WTC11 (cell line): ENCODE data around the gene MANBA. TPM values are rescaled to one million over a fixed set of nuclear protein-coding genes. Genes with fewer than 3 reads are reported as not detected.

Source experiments
- CREB1 ChIP-seq: sonication (generic); formaldehyde crosslinking; IDR thresholded peaks from 2 replicates; pipeline ENCODE4 v1.8.0; 2023; ENCODE audit warnings: mild to moderate bottlenecking, missing genetic modification reagents
- ELF4 ChIP-seq: sonication (generic); formaldehyde crosslinking; IDR thresholded peaks from 2 replicates; pipeline ENCODE4 v1.8.1; 2022; ENCODE audit warnings: low read depth, mild to moderate bottlenecking, moderate library complexity, missing genetic modification reagents
- EMX1 ChIP-seq: fragments of 250-450 bp; sonication (Bioruptor Pico); IDR thresholded peaks from 2 replicates; pipeline ENCODE4 v1.8.0; 2021; ENCODE audit warnings: mild to moderate bottlenecking
- ESRRA ChIP-seq: sonication (generic); formaldehyde crosslinking; IDR thresholded peaks from 2 replicates; pipeline ENCODE4 v1.8.1; 2022; ENCODE audit warnings: mild to moderate bottlenecking, missing genetic modification reagents, borderline replicate concordance
- FOXK1 ChIP-seq: sonication (generic); formaldehyde crosslinking; IDR thresholded peaks from 2 replicates; pipeline ENCODE4 v1.8.0; 2022; ENCODE audit warnings: mild to moderate bottlenecking, moderate library complexity, missing genetic modification reagents
- GABPB1 ChIP-seq: sonication (generic); formaldehyde crosslinking; IDR thresholded peaks from 2 replicates; pipeline ENCODE4 v1.8.1; 2023; ENCODE audit warnings: mild to moderate bottlenecking, missing genetic modification reagents
- GRHL2 ChIP-seq: fragments of 250-450 bp; sonication (Bioruptor Pico); IDR thresholded peaks from 2 replicates; pipeline ENCODE4 v1.8.0; 2022; ENCODE audit warnings: mild to moderate bottlenecking, moderate library complexity; ENCODE audit not compliant: insufficient replicate concordance, severe bottlenecking
- HMGA2 ChIP-seq: fragments of 250-450 bp; sonication (Bioruptor Pico); IDR thresholded peaks from 2 replicates; pipeline ENCODE4 v1.4.0; 2021; ENCODE audit warnings: mild to moderate bottlenecking, moderate library complexity
- IRF2 ChIP-seq: sonication (generic); formaldehyde crosslinking; IDR thresholded peaks from 2 replicates; pipeline ENCODE4 v1.8.0; 2022; ENCODE audit warnings: low read depth, missing genetic modification reagents, borderline replicate concordance
- JUN ChIP-seq: sonication (generic); formaldehyde crosslinking; IDR thresholded peaks from 2 replicates; pipeline ENCODE4 v1.8.0; 2023; ENCODE audit warnings: mild to moderate bottlenecking, missing genetic modification reagents
- MYBL2 ChIP-seq: sonication (generic); formaldehyde crosslinking; IDR thresholded peaks from 2 replicates; pipeline ENCODE4 v1.8.1; 2023; ENCODE audit warnings: mild to moderate bottlenecking, moderate library complexity, missing genetic modification reagents
- NFATC4 ChIP-seq: fragments of 250-450 bp; sonication (Bioruptor Pico); IDR thresholded peaks from 2 replicates; pipeline ENCODE4 v1.9.0; 2021; ENCODE audit warnings: mild to moderate bottlenecking
- NR1H2 ChIP-seq: sonication (generic); formaldehyde crosslinking; IDR thresholded peaks from 2 replicates; pipeline ENCODE4 v1.9.0; 2021; ENCODE audit warnings: mild to moderate bottlenecking, moderate library complexity, missing genetic modification reagents
- PRRX2 ChIP-seq: fragments of 250-450 bp; sonication (Bioruptor Pico); IDR thresholded peaks from 2 replicates; pipeline ENCODE4 v1.8.0; 2021; ENCODE audit warnings: mild to moderate bottlenecking
- TCF7 ChIP-seq: sonication (generic); formaldehyde crosslinking; IDR thresholded peaks from 2 replicates; pipeline ENCODE4 v1.8.0; 2022; ENCODE audit warnings: mild to moderate bottlenecking, low read depth, missing genetic modification reagents, moderate library complexity
- TEAD1 ChIP-seq: sonication (generic); formaldehyde crosslinking; IDR thresholded peaks from 2 replicates; pipeline ENCODE4 v1.8.0; 2022; ENCODE audit warnings: mild to moderate bottlenecking, missing genetic modification reagents
- ZNF121 ChIP-seq: sonication (generic); formaldehyde crosslinking; IDR thresholded peaks from 2 replicates; pipeline ENCODE4 v1.8.0; 2023; ENCODE audit warnings: missing genetic modification reagents
- ZNF281 ChIP-seq: sonication (generic); formaldehyde crosslinking; IDR thresholded peaks from 2 replicates; pipeline ENCODE4 v1.8.0; 2023; ENCODE audit warnings: mild to moderate bottlenecking, missing genetic modification reagents
- ZNF317 ChIP-seq: sonication (generic); formaldehyde crosslinking; IDR thresholded peaks from 2 replicates; pipeline ENCODE4 v1.8.1; 2023; ENCODE audit warnings: low read depth, mild to moderate bottlenecking, moderate library complexity, missing genetic modification reagents, borderline replicate concordance
- ZNF416 ChIP-seq: fragments of 250-450 bp; sonication (Bioruptor Pico); IDR thresholded peaks from 2 replicates; pipeline ENCODE4 v1.9.0; 2021; ENCODE audit warnings: mild to moderate bottlenecking, inconsistent platforms
- total RNA-seq: library from RNA; stranded (reverse); gene quantifications from 3 replicates; pipeline ENCODE4 v1.2.3, GENCODE V29; 2021
- TF ChIP-seq, protein P1 (sequence below): fragments of 250-450 bp; sonication (Bioruptor Pico); IDR thresholded peaks from 2 replicates; pipeline ENCODE4 v1.9.0; 2021; ENCODE audit warnings: mild to moderate bottlenecking
- TF ChIP-seq, protein P2 (sequence below): fragments of 250-450 bp; sonication (Bioruptor Pico); IDR thresholded peaks from 2 replicates; pipeline ENCODE4 v2.1.2; 2022; ENCODE audit warnings: mild to moderate bottlenecking, moderate library complexity
- TF ChIP-seq, protein P3 (sequence below): sonication (generic); formaldehyde crosslinking; IDR thresholded peaks from 2 replicates; pipeline ENCODE4 v1.8.0; 2022; ENCODE audit warnings: mild to moderate bottlenecking, missing genetic modification reagents
- TF ChIP-seq, protein P4 (sequence below): sonication (generic); formaldehyde crosslinking; IDR thresholded peaks from 2 replicates; pipeline ENCODE4 v1.8.1; 2023; ENCODE audit warnings: mild to moderate bottlenecking, missing genetic modification reagents, moderate library complexity
- TF ChIP-seq, protein P5 (sequence below): sonication (generic); formaldehyde crosslinking; IDR thresholded peaks from 2 replicates; pipeline ENCODE4 v1.8.1; 2022; ENCODE audit warnings: mild to moderate bottlenecking, missing genetic modification reagents, moderate library complexity, borderline replicate concordance
- TF ChIP-seq, protein P6 (sequence below): sonication (generic); formaldehyde crosslinking; IDR thresholded peaks from 2 replicates; pipeline ENCODE4 v1.8.1; 2022; ENCODE audit warnings: low read depth, mild to moderate bottlenecking, moderate library complexity, missing genetic modification reagents, borderline replicate concordance
- TF ChIP-seq, protein P7 (sequence below): sonication (generic); formaldehyde crosslinking; conservative IDR thresholded peaks from 2 replicates; pipeline ENCODE4 v1.8.1; 2022; ENCODE audit warnings: mild to moderate bottlenecking, missing genetic modification reagents

The MANBA gene
- total RNA-seq, 1 experiment from 2014 or later, result 35.1 TPM

GRCh38 chr4:102760645-102761295, at the start of gene MANBA (continued):
- TF ChIP-seq, protein P1, sequence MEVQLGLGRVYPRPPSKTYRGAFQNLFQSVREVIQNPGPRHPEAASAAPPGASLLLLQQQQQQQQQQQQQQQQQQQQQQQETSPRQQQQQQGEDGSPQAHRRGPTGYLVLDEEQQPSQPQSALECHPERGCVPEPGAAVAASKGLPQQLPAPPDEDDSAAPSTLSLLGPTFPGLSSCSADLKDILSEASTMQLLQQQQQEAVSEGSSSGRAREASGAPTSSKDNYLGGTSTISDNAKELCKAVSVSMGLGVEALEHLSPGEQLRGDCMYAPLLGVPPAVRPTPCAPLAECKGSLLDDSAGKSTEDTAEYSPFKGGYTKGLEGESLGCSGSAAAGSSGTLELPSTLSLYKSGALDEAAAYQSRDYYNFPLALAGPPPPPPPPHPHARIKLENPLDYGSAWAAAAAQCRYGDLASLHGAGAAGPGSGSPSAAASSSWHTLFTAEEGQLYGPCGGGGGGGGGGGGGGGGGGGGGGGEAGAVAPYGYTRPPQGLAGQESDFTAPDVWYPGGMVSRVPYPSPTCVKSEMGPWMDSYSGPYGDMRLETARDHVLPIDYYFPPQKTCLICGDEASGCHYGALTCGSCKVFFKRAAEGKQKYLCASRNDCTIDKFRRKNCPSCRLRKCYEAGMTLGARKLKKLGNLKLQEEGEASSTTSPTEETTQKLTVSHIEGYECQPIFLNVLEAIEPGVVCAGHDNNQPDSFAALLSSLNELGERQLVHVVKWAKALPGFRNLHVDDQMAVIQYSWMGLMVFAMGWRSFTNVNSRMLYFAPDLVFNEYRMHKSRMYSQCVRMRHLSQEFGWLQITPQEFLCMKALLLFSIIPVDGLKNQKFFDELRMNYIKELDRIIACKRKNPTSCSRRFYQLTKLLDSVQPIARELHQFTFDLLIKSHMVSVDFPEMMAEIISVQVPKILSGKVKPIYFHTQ, result no peak
- TF ChIP-seq HMGA2 (CRISPR knock-in tag) (no peak), ESRRA (CRISPR knock-in tag) (no peak; the same call in 1 of the 2 replicates), MYBL2 (peak; percentile 87; the same call in 1 of the 2 replicates), ELF4 (CRISPR knock-in tag) (no peak), TEAD1 (CRISPR knock-in tag) (no peak; the same call in 1 of the 2 replicates), ZNF281 (CRISPR knock-in tag) (no peak), CREB1 (CRISPR knock-in tag) (no peak), NR1H2 (no peak), TCF7 (CRISPR knock-in tag) (peak; percentile 79; the same call in 1 of the 2 replicates), PRRX2 (CRISPR knock-in tag) (no peak), NFATC4 (CRISPR knock-in tag) (no peak), FOXK1 (CRISPR knock-in tag) (peak; percentile 52; the same call in 1 of the 2 replicates), ZNF121 (peak; percentile 70; the same call in 1 of the 2 replicates), GABPB1 (CRISPR knock-in tag) (peak; percentile 43; the same call in 1 of the 2 replicates), IRF2 (no peak), ZNF416 (CRISPR knock-in tag) (no peak), ZNF317 (CRISPR knock-in tag) (no peak), EMX1 (CRISPR knock-in tag) (no peak), GRHL2 (CRISPR knock-in tag) (no peak), JUN (no peak)
- TF ChIP-seq, protein P2, sequence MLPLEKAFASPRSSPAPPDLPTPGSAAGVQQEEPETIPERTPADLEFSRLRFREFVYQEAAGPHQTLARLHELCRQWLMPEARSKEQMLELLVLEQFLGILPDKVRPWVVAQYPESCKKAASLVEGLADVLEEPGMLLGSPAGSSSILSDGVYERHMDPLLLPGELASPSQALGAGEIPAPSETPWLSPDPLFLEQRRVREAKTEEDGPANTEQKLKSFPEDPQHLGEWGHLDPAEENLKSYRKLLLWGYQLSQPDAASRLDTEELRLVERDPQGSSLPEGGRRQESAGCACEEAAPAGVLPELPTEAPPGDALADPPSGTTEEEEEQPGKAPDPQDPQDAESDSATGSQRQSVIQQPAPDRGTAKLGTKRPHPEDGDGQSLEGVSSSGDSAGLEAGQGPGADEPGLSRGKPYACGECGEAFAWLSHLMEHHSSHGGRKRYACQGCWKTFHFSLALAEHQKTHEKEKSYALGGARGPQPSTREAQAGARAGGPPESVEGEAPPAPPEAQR (CRISPR knock-in tag), result no peak
- TF ChIP-seq, protein P3, sequence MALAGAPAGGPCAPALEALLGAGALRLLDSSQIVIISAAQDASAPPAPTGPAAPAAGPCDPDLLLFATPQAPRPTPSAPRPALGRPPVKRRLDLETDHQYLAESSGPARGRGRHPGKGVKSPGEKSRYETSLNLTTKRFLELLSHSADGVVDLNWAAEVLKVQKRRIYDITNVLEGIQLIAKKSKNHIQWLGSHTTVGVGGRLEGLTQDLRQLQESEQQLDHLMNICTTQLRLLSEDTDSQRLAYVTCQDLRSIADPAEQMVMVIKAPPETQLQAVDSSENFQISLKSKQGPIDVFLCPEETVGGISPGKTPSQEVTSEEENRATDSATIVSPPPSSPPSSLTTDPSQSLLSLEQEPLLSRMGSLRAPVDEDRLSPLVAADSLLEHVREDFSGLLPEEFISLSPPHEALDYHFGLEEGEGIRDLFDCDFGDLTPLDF (CRISPR knock-in tag), result peak; percentile 63; the same call in 1 of the 2 replicates
- TF ChIP-seq, protein P4, sequence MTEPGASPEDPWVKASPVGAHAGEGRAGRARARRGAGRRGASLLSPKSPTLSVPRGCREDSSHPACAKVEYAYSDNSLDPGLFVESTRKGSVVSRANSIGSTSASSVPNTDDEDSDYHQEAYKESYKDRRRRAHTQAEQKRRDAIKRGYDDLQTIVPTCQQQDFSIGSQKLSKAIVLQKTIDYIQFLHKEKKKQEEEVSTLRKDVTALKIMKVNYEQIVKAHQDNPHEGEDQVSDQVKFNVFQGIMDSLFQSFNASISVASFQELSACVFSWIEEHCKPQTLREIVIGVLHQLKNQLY (CRISPR knock-in tag), result no peak
- TF ChIP-seq, protein P5, sequence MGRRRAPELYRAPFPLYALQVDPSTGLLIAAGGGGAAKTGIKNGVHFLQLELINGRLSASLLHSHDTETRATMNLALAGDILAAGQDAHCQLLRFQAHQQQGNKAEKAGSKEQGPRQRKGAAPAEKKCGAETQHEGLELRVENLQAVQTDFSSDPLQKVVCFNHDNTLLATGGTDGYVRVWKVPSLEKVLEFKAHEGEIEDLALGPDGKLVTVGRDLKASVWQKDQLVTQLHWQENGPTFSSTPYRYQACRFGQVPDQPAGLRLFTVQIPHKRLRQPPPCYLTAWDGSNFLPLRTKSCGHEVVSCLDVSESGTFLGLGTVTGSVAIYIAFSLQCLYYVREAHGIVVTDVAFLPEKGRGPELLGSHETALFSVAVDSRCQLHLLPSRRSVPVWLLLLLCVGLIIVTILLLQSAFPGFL (CRISPR knock-in tag), result no peak
- TF ChIP-seq, protein P6, sequence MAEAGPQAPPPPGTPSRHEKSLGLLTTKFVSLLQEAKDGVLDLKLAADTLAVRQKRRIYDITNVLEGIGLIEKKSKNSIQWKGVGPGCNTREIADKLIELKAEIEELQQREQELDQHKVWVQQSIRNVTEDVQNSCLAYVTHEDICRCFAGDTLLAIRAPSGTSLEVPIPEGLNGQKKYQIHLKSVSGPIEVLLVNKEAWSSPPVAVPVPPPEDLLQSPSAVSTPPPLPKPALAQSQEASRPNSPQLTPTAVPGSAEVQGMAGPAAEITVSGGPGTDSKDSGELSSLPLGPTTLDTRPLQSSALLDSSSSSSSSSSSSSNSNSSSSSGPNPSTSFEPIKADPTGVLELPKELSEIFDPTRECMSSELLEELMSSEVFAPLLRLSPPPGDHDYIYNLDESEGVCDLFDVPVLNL (CRISPR knock-in tag), result peak; percentile 47; the same call in 1 of the 2 replicates
- TF ChIP-seq, protein P7, sequence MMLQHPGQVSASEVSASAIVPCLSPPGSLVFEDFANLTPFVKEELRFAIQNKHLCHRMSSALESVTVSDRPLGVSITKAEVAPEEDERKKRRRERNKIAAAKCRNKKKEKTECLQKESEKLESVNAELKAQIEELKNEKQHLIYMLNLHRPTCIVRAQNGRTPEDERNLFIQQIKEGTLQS (CRISPR knock-in tag), result no peak
